ENCODE data around the gene SLX9.
"Not testable (repeated sequence)": the region's sequence is repeated elsewhere in the genome, so short reads cannot be mapped to it uniquely, and the experiment has no call there.

SLX9 gene

DNA sequence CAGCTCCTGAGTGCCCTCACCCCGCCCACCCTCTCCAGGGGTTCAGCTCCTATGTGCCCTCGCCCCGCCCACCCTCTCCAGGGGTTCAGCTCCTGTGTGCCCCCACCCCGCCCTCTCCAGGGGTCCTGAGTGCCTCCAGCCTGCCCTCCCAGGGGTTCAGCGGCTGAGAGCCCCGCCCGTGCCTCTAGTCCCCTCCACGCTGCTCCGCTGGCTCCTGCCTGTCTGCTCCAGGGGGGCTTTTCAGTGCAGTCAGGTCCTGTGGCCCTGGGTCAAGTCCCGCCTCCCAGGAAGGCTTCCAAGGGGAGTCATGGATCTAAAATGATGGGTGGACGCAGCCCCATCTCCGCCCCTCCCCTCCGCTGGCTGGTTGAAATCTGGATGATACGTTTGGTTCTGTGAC lies 33.8 kb downstream of the SLX9 start:
- Histone ChIP-seq H3K4me3 (ENCODE audit: low read depth, low read length, poor library complexity, severe bottlenecking) (no peak overlapping the region), H3K27me3 (ENCODE audit: insufficient read depth, low read length) (no peaks in the 10 kb centered on the region), H3K27ac (ENCODE audit: low read depth, low read length, poor library complexity, severe bottlenecking) (no peak overlapping the region), H3F3A (ENCODE audit: insufficient read depth, low read length) (no peaks in the 10 kb centered on the region), H3K9ac (ENCODE audit: low read length) (no peak overlapping the region), H3K79me2 (ENCODE audit: insufficient read depth, low read length) (no peaks in the 10 kb centered on the region), H2AFZ (ENCODE audit: low read length) (no peak overlapping the region), H3K9me3 (ENCODE audit: low read length) (no peaks in the 10 kb centered on the region), H3K36me3 (ENCODE audit: insufficient read depth, low read length) (peaks cover 20% of the 10 kb centered on the region; the same call in 1 of the 2 replicates), H3K9me2 (ENCODE audit: low read depth, low read length) (no peaks in the 10 kb centered on the region), H3K4me1 (ENCODE audit: insufficient read depth, low read length, severe bottlenecking) (no peaks in the 10 kb centered on the region), H3K4me2 (ENCODE audit: low read length) (no peak overlapping the region), H4K20me1 (ENCODE audit: insufficient read depth, low read length) (no peaks in the 10 kb centered on the region)
- no peak for TF ChIP-seq EZH2 (IDR thresholded peaks at IDR 0.05; ENCODE audit: borderline replicate concordance, low read length)
- TF ChIP-seq, protein P1, sequence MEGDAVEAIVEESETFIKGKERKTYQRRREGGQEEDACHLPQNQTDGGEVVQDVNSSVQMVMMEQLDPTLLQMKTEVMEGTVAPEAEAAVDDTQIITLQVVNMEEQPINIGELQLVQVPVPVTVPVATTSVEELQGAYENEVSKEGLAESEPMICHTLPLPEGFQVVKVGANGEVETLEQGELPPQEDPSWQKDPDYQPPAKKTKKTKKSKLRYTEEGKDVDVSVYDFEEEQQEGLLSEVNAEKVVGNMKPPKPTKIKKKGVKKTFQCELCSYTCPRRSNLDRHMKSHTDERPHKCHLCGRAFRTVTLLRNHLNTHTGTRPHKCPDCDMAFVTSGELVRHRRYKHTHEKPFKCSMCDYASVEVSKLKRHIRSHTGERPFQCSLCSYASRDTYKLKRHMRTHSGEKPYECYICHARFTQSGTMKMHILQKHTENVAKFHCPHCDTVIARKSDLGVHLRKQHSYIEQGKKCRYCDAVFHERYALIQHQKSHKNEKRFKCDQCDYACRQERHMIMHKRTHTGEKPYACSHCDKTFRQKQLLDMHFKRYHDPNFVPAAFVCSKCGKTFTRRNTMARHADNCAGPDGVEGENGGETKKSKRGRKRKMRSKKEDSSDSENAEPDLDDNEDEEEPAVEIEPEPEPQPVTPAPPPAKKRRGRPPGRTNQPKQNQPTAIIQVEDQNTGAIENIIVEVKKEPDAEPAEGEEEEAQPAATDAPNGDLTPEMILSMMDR (IDR thresholded peaks at IDR 0.05; ENCODE audit: low read length), result no peak

DNA sequence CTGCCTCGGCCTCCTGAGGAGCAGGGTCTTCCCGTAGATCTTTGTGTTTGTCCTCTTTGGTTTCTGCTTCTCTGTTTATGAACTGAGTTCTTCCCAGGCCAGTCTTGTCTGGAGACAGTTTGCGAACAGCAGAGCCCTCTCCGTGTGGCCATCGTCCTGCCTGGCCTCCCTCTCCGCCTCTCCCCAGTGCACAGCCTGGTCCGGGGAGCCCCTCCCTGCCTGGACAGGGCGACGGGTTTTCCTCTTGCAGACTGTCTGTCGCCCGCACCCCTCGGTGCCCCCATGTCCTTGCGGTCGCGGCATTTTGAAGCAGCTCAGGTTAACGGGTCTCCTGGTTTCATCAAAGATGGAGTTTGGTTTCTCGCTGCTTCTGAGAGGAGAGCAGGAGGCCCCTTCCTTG lies 34.8 kb downstream of the SLX9 start:
- Histone ChIP-seq H3K4me3 (ENCODE audit: low read depth, low read length, poor library complexity, severe bottlenecking) (no peak overlapping the region), H3K4me2 (ENCODE audit: low read length) (no peak overlapping the region), H3K27ac (ENCODE audit: low read depth, low read length, poor library complexity, severe bottlenecking) (no peak overlapping the region), H3K4me1 (ENCODE audit: insufficient read depth, low read length, severe bottlenecking) (no peaks in the 10 kb centered on the region), H3K9ac (ENCODE audit: low read length) (no peak overlapping the region), H3K36me3 (ENCODE audit: insufficient read depth, low read length) (0 out of 2 replicates have a peak, but pooled peaks cover 14% of the 10 kb centered on the region), H3K27me3 (ENCODE audit: insufficient read depth, low read length) (no peaks in the 10 kb centered on the region), H3K9me2 (ENCODE audit: low read depth, low read length) (no peaks in the 10 kb centered on the region), H3F3A (ENCODE audit: insufficient read depth, low read length) (no peaks in the 10 kb centered on the region), H4K20me1 (ENCODE audit: insufficient read depth, low read length) (no peaks in the 10 kb centered on the region), H3K9me3 (ENCODE audit: low read length) (no peaks in the 10 kb centered on the region), H3K79me2 (ENCODE audit: insufficient read depth, low read length) (no peaks in the 10 kb centered on the region), H2AFZ (ENCODE audit: low read length) (no peak overlapping the region)
- TF ChIP-seq EZH2 (IDR thresholded peaks at IDR 0.05; ENCODE audit: borderline replicate concordance, low read length), result no peak
- TF ChIP-seq, protein P1 (IDR thresholded peaks at IDR 0.05; ENCODE audit: low read length), result no peak

DNA sequence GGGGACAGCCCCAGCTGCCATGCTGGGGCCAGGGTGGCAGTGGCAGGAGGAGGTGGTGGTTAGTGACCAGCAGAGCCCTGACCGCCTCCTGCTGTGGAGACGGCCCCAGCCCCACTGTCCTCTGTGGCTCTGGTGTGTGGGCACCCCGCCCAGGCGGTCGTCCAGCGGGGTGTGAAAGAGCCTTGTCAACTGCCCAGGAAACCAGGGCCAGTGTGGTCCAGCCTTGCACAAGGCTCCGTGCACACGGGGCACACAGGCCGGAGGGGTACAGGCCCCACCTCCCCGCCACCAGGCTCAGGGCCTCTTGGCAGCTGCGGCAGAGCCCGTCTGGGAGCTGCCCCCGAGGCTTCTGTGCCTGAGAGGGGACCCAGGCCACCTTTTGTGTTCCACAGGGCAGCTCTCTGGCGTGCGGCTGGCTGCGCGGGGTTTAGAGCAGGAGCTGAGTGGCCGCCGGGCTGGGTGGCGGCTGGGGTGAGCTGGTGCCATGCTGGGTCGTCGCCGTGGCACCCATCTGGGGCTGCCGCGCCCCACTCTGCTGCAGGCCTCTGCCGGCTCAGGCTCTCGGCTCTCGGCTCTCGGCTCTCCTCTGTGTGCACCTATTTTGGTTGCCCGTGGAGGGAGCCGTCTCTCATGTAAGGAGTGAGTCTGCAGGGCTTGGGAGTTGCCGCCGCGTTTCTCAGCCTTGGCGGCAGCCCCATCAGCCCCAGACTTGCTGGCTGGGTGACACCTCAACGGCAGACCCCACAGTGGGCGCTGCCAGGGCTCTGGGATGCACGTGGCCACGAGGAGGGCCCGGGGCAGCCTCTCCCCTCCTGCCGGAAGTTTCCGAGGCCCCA lies 36.1 kb downstream of the SLX9 start:
- Histone ChIP-seq H3K9me2 (ENCODE audit: low read depth, low read length) (no peaks in the 10 kb centered on the region), H4K20me1 (ENCODE audit: insufficient read depth, low read length) (no peaks in the 10 kb centered on the region), H3K27ac (ENCODE audit: low read depth, low read length, poor library complexity, severe bottlenecking) (no peak overlapping the region), H3K4me1 (ENCODE audit: insufficient read depth, low read length, severe bottlenecking) (no peaks in the 10 kb centered on the region), H3F3A (ENCODE audit: insufficient read depth, low read length) (no peaks in the 10 kb centered on the region), H3K4me3 (ENCODE audit: low read depth, low read length, poor library complexity, severe bottlenecking) (no peak overlapping the region), H3K27me3 (ENCODE audit: insufficient read depth, low read length) (no peaks in the 10 kb centered on the region), H3K79me2 (ENCODE audit: insufficient read depth, low read length) (no peaks in the 10 kb centered on the region), H3K4me2 (ENCODE audit: low read length) (no peak overlapping the region), H2AFZ (ENCODE audit: low read length) (no peak overlapping the region), H3K9ac (ENCODE audit: low read length) (no peak overlapping the region), H3K36me3 (ENCODE audit: insufficient read depth, low read length) (0 out of 2 replicates have a peak, but pooled peaks cover 4% of the 10 kb centered on the region), H3K9me3 (ENCODE audit: low read length) (no peaks in the 10 kb centered on the region)
- TF ChIP-seq, protein P1 (IDR thresholded peaks at IDR 0.05; ENCODE audit: low read length), result no peak
- TF ChIP-seq EZH2 (IDR thresholded peaks at IDR 0.05; ENCODE audit: borderline replicate concordance, low read length), result no peak

DNA sequence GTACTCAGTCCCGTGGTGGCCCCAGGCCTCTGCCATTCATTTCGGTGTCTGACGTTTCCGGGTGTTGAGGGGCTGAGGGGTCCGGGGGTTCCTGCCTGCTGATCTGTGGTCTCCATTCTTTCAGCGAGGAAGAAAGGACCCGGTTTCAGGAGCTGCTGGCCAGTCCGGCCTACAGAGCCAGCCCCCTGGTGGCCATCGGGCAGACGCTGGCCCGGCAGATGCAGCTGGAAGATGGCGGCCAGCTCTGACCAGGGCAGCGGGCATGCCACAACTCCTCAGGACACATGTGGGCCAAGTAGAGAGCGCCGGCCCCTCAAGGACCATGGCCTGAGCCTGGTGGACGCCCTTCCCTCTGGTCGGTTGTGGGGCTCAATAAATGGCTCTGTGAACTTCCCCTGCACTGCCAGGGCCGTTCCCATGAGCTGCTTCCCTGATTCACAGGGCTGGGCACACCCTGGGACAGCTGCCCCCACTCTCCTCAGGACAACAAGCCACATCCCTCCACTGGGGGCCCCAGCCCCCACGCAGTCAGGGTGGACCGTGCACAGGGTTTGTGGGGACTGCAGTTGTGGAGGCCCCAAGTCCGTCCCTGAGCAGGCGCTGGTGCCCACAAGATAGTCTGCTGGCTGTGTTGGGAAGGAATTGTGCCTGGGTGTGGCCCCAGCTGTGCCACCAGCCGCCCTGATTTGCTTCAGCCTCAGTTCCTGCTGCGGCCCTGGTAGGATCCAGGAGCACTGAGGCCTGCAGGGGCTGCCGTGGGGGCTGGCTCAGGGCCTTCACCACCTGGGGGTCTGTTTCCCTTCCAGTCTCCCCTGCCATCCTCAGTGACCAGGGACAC lies 36.9 kb downstream of the SLX9 start:
- H3K79me2 ChIP-seq (ENCODE audit: insufficient read depth, low read length); H4K20me1 ChIP-seq (ENCODE audit: insufficient read depth, low read length); H3K36me3 ChIP-seq (ENCODE audit: insufficient read depth, low read length); H3F3A ChIP-seq (ENCODE audit: insufficient read depth, low read length); H3K9me3 ChIP-seq (ENCODE audit: low read length); H3K9ac ChIP-seq (ENCODE audit: low read length); H3K4me1 ChIP-seq (ENCODE audit: insufficient read depth, low read length, severe bottlenecking); H3K4me2 ChIP-seq (ENCODE audit: low read length); H2AFZ ChIP-seq (ENCODE audit: low read length); H3K9me2 ChIP-seq (ENCODE audit: low read depth, low read length); H3K27ac ChIP-seq (ENCODE audit: low read depth, low read length, poor library complexity, severe bottlenecking); H3K27me3 ChIP-seq (ENCODE audit: insufficient read depth, low read length); H3K4me3 ChIP-seq (ENCODE audit: low read depth, low read length, poor library complexity, severe bottlenecking): not testable (repeated sequence)
